ENCODE measurements around the gene RAP1GAP2. TPM values are rescaled to one million over a fixed set of nuclear protein-coding genes. Genes with fewer than 3 reads are reported as not detected.

RAP1GAP2 gene
- total and polyA plus RNA-seq, 2 of the 8 experiments (the other 6 are each of a cell fraction or from before 2014, with no cell fraction given): 24.0 to 63.8 TPM

DNA sequence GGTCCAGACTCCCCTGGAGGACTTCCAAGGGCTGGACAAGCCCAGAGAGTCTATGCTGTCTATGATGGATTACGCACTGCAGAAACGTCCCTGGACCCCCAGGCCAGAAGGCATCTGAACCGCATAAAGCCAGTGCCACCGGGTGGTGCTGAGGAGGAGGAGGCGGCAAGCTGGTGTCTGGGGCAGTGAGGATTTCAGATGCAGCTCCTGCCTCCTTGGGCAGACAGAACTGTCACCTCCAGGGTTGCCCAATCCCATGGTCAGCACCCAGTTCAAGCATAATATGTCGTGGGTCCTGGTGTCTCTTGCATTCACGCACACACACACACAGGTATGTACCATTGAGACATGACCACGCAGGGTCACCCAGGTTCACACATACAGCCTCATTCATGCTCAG, 25.6 kb downstream of the RAP1GAP2 start (continued):
- TF ChIP-seq, protein P1, sequence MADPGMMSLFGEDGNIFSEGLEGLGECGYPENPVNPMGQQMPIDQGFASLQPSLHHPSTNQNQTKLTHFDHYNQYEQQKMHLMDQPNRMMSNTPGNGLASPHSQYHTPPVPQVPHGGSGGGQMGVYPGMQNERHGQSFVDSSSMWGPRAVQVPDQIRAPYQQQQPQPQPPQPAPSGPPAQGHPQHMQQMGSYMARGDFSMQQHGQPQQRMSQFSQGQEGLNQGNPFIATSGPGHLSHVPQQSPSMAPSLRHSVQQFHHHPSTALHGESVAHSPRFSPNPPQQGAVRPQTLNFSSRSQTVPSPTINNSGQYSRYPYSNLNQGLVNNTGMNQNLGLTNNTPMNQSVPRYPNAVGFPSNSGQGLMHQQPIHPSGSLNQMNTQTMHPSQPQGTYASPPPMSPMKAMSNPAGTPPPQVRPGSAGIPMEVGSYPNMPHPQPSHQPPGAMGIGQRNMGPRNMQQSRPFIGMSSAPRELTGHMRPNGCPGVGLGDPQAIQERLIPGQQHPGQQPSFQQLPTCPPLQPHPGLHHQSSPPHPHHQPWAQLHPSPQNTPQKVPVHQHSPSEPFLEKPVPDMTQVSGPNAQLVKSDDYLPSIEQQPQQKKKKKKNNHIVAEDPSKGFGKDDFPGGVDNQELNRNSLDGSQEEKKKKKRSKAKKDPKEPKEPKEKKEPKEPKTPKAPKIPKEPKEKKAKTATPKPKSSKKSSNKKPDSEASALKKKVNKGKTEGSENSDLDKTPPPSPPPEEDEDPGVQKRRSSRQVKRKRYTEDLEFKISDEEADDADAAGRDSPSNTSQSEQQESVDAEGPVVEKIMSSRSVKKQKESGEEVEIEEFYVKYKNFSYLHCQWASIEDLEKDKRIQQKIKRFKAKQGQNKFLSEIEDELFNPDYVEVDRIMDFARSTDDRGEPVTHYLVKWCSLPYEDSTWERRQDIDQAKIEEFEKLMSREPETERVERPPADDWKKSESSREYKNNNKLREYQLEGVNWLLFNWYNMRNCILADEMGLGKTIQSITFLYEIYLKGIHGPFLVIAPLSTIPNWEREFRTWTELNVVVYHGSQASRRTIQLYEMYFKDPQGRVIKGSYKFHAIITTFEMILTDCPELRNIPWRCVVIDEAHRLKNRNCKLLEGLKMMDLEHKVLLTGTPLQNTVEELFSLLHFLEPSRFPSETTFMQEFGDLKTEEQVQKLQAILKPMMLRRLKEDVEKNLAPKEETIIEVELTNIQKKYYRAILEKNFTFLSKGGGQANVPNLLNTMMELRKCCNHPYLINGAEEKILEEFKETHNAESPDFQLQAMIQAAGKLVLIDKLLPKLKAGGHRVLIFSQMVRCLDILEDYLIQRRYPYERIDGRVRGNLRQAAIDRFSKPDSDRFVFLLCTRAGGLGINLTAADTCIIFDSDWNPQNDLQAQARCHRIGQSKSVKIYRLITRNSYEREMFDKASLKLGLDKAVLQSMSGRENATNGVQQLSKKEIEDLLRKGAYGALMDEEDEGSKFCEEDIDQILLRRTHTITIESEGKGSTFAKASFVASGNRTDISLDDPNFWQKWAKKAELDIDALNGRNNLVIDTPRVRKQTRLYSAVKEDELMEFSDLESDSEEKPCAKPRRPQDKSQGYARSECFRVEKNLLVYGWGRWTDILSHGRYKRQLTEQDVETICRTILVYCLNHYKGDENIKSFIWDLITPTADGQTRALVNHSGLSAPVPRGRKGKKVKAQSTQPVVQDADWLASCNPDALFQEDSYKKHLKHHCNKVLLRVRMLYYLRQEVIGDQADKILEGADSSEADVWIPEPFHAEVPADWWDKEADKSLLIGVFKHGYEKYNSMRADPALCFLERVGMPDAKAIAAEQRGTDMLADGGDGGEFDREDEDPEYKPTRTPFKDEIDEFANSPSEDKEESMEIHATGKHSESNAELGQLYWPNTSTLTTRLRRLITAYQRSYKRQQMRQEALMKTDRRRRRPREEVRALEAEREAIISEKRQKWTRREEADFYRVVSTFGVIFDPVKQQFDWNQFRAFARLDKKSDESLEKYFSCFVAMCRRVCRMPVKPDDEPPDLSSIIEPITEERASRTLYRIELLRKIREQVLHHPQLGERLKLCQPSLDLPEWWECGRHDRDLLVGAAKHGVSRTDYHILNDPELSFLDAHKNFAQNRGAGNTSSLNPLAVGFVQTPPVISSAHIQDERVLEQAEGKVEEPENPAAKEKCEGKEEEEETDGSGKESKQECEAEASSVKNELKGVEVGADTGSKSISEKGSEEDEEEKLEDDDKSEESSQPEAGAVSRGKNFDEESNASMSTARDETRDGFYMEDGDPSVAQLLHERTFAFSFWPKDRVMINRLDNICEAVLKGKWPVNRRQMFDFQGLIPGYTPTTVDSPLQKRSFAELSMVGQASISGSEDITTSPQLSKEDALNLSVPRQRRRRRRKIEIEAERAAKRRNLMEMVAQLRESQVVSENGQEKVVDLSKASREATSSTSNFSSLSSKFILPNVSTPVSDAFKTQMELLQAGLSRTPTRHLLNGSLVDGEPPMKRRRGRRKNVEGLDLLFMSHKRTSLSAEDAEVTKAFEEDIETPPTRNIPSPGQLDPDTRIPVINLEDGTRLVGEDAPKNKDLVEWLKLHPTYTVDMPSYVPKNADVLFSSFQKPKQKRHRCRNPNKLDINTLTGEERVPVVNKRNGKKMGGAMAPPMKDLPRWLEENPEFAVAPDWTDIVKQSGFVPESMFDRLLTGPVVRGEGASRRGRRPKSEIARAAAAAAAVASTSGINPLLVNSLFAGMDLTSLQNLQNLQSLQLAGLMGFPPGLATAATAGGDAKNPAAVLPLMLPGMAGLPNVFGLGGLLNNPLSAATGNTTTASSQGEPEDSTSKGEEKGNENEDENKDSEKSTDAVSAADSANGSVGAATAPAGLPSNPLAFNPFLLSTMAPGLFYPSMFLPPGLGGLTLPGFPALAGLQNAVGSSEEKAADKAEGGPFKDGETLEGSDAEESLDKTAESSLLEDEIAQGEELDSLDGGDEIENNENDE (IDR thresholded peaks at IDR 0.05; ENCODE audit: insufficient replicate concordance, low read length): no peak
- TF ChIP-seq POLR2A (IDR thresholded peaks at IDR 0.05; ENCODE audit: control extremely low read depth in 1 of 2, low read depth in 2 of 2, low read length in 2 of 2): no peak
- no peak for TF ChIP-seq HDAC2 (IDR thresholded peaks at IDR 0.05; ENCODE audit: borderline replicate concordance in 1 of 2, low read depth in 2 of 2, low read length in 2 of 2)
- TF ChIP-seq SIN3A (conservative IDR thresholded peaks at IDR 0.05 in 1 of 2, IDR thresholded peaks at IDR 0.05 in 1 of 2; ENCODE audit: low read depth in 1 of 2, low read length in 2 of 2): no peak
- TF ChIP-seq NANOG (IDR thresholded peaks at IDR 0.05; ENCODE audit: insufficient read depth, low read depth, low read length, poor library complexity, severe bottlenecking): no peak
- TF ChIP-seq, protein P2, sequence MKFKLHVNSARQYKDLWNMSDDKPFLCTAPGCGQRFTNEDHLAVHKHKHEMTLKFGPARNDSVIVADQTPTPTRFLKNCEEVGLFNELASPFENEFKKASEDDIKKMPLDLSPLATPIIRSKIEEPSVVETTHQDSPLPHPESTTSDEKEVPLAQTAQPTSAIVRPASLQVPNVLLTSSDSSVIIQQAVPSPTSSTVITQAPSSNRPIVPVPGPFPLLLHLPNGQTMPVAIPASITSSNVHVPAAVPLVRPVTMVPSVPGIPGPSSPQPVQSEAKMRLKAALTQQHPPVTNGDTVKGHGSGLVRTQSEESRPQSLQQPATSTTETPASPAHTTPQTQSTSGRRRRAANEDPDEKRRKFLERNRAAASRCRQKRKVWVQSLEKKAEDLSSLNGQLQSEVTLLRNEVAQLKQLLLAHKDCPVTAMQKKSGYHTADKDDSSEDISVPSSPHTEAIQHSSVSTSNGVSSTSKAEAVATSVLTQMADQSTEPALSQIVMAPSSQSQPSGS (IDR thresholded peaks at IDR 0.05; ENCODE audit: low read length): no peak
- no peak for TF ChIP-seq BACH1 (IDR thresholded peaks at IDR 0.05; ENCODE audit: low read length)
- TF ChIP-seq TAF1 (IDR thresholded peaks at IDR 0.05; ENCODE audit: low read depth, low read length): no peak
- TF ChIP-seq EZH2 (IDR thresholded peaks at IDR 0.05; ENCODE audit: low read depth, low read length, severe bottlenecking): no peak
